PFSK-1 (cell line): ENCODE results near the gene LRRC32.

ENCODE experiments used
- POLR2AphosphoS5 ChIP-seq: IDR thresholded peaks from 2 replicates; pipeline ENCODE4 v1.6.1; 2012; ENCODE audit warnings: low read depth, mild to moderate bottlenecking, control low read depth, low read length, moderate library complexity
- REST ChIP-seq, 2 experiments: IDR thresholded peaks; 2 replicates each; pipeline versions ENCODE4 v1.6.1 to v1.8.0; 2011 to 2012; ENCODE audit warnings: low read depth in 2 of 2, low read length in 2 of 2, control low read depth in 1 of 2, inconsistent platforms in 1 of 2, mild to moderate bottlenecking in 1 of 2, moderate library complexity in 1 of 2; ENCODE audit not compliant: insufficient read depth in 1 of 2
- SIN3A ChIP-seq: IDR thresholded peaks from 2 replicates; pipeline ENCODE4 v1.6.1; 2012; ENCODE audit warnings: mild to moderate bottlenecking, low read length, moderate library complexity, borderline replicate concordance; ENCODE audit not compliant: insufficient read depth
- TAF1 ChIP-seq: IDR thresholded peaks from 2 replicates; pipeline ENCODE4 v1.6.1; 2012; ENCODE audit warnings: low read length, control low read depth, borderline replicate concordance; ENCODE audit not compliant: insufficient read depth

GRCh38 chr11:76621868-76622267 lies 48.7 kb downstream of the LRRC32 start:
- no peak for TF ChIP-seq SIN3A
- TF ChIP-seq TAF1, result no peak
- no peak for TF ChIP-seq POLR2AphosphoS5
- no peak for TF ChIP-seq REST (IDR thresholded peaks at IDR 0.05; ENCODE audit: insufficient read depth in 1 of 2, low read depth in 2 of 2, low read length in 2 of 2)
